Tibial nerve (tissue), 4 donors: ENCODE measurements around the gene ANKS1A.

Experiments used
- EP300 ChIP-seq, 2 donors: sonication (generic); formaldehyde crosslinking; IDR thresholded peaks; one replicate each; pipeline ENCODE4 v1.6.1; 2017; ENCODE audit warnings: antibody characterized with exemption in 2 of 2, mild to moderate bottlenecking in 1 of 2
- POLR2A ChIP-seq, 2 donors: fragments of 450-650 bp; IDR thresholded peaks; one replicate each; pipeline ENCODE4 v1.6.1; 2017; ENCODE audit warnings: antibody characterized with exemption in 2 of 2, mild to moderate bottlenecking in 2 of 2, moderate library complexity in 2 of 2
- TF ChIP-seq, protein P1 (sequence below), 5 experiments: fragments of 200-600 bp in 3 of 5; fragments of 450-650 bp in 2 of 5; sonication (generic) in 3 of 5; IDR thresholded peaks; one replicate each; pipeline ENCODE4 v1.5.1; 2016 to 2019; ENCODE audit warnings: antibody characterized with exemption in 5 of 5, mild to moderate bottlenecking in 3 of 5, moderate library complexity in 2 of 5

DNA sequence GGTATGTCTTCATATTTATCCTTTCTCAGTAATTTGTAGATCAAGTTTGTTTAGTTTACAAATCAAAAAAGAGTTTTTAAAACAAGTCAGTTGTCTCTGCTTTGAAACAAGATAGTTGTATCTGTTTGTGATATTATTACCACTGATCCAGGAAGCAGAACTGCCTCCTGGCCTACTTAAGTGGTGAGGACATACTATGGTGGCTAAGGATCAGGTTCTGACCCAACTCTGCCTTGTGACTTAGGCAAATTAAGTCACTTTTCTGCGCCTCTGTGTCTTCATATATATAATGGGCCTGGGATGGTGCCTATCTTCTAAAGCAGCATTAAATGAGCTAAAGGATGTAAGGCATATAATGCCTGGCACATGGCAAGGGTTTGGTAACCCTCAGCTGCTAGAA, 8.7 kb downstream of the ANKS1A start:
- TF ChIP-seq, protein P1, sequence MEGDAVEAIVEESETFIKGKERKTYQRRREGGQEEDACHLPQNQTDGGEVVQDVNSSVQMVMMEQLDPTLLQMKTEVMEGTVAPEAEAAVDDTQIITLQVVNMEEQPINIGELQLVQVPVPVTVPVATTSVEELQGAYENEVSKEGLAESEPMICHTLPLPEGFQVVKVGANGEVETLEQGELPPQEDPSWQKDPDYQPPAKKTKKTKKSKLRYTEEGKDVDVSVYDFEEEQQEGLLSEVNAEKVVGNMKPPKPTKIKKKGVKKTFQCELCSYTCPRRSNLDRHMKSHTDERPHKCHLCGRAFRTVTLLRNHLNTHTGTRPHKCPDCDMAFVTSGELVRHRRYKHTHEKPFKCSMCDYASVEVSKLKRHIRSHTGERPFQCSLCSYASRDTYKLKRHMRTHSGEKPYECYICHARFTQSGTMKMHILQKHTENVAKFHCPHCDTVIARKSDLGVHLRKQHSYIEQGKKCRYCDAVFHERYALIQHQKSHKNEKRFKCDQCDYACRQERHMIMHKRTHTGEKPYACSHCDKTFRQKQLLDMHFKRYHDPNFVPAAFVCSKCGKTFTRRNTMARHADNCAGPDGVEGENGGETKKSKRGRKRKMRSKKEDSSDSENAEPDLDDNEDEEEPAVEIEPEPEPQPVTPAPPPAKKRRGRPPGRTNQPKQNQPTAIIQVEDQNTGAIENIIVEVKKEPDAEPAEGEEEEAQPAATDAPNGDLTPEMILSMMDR (IDR thresholded peaks at IDR 0.05), result no peak
- TF ChIP-seq POLR2A (IDR thresholded peaks at IDR 0.05), result no peak
- no peak for TF ChIP-seq EP300 (IDR thresholded peaks at IDR 0.05)
